HEK293 (cell line): ENCODE data around the gene EIF4B.
A peak's percentile ranks its signal among the peaks of the same experiment; 100 is the strongest.

Experiments used
- BCL11A ChIP-seq: fragments of 450-650 bp; formaldehyde crosslinking; IDR thresholded peaks from 2 replicates; pipeline ENCODE4 v1.5.1; 2016; ENCODE audit warnings: low read depth, missing biosample characterization, missing genetic modification characterization
- CTCF ChIP-seq: fragments of 450-650 bp; formaldehyde crosslinking; IDR thresholded peaks from 2 replicates; pipeline ENCODE4 v1.5.1; 2016; ENCODE audit warnings: missing biosample characterization, missing genetic modification characterization
- KLF8 ChIP-seq: fragments of 450-650 bp; formaldehyde crosslinking; IDR thresholded peaks from 2 replicates; pipeline ENCODE4 v1.5.1; 2016; ENCODE audit warnings: missing biosample characterization, missing genetic modification characterization
- OSR2 ChIP-seq: fragments of 450-650 bp; formaldehyde crosslinking; IDR thresholded peaks from 2 replicates; pipeline ENCODE4 v1.5.1; 2016; ENCODE audit warnings: missing biosample characterization, missing genetic modification characterization
- WT1 ChIP-seq: fragments of 450-650 bp; formaldehyde crosslinking; IDR thresholded peaks from 2 replicates; pipeline ENCODE4 v1.5.1; 2016; ENCODE audit warnings: missing biosample characterization, missing genetic modification characterization
- YY2 ChIP-seq: fragments of 450-650 bp; formaldehyde crosslinking; IDR thresholded peaks from 2 replicates; pipeline ENCODE4 v1.5.1; 2016; ENCODE audit warnings: missing biosample characterization, missing genetic modification characterization
- ZFP37 ChIP-seq: fragments of 450-650 bp; formaldehyde crosslinking; IDR thresholded peaks from 2 replicates; pipeline ENCODE4 v1.5.1; 2016; ENCODE audit warnings: missing biosample characterization, missing genetic modification characterization
- ZNF138 ChIP-seq: fragments of 450-650 bp; formaldehyde crosslinking; IDR thresholded peaks from 2 replicates; pipeline ENCODE4 v1.5.1; 2016; ENCODE audit warnings: missing biosample characterization, missing genetic modification characterization, borderline replicate concordance
- ZNF2 ChIP-seq: fragments of 450-650 bp; formaldehyde crosslinking; IDR thresholded peaks from 2 replicates; pipeline ENCODE4 v1.5.1; 2016; ENCODE audit warnings: missing biosample characterization, missing genetic modification characterization
- ZNF24 ChIP-seq: fragments of 450-650 bp; formaldehyde crosslinking; IDR thresholded peaks from 2 replicates; pipeline ENCODE4 v1.5.1; 2016; ENCODE audit warnings: missing biosample characterization, missing genetic modification characterization
- ZNF335 ChIP-seq: fragments of 450-650 bp; formaldehyde crosslinking; conservative IDR thresholded peaks from 2 replicates; pipeline ENCODE4 v1.5.1; 2016; ENCODE audit warnings: missing biosample characterization, missing genetic modification characterization
- ZNF341 ChIP-seq: fragments of 450-650 bp; formaldehyde crosslinking; IDR thresholded peaks from 2 replicates; pipeline ENCODE4; 2016; ENCODE audit warnings: low read depth, missing biosample characterization, missing genetic modification characterization
- ZNF391 ChIP-seq: fragments of 450-650 bp; formaldehyde crosslinking; IDR thresholded peaks from 2 replicates; pipeline ENCODE4 v1.5.1; 2016; ENCODE audit warnings: low read depth, missing biosample characterization, missing genetic modification characterization, borderline replicate concordance
- ZNF449 ChIP-seq: fragments of 450-650 bp; formaldehyde crosslinking; IDR thresholded peaks from 2 replicates; pipeline ENCODE4 v1.5.1; 2017; ENCODE audit warnings: missing biosample characterization, mild to moderate bottlenecking, missing genetic modification characterization, moderate library complexity
- ZNF501 ChIP-seq: fragments of 450-650 bp; formaldehyde crosslinking; IDR thresholded peaks from 2 replicates; pipeline ENCODE4 v1.5.1; 2016; ENCODE audit warnings: missing biosample characterization, missing genetic modification characterization
- ZNF558 ChIP-seq: fragments of 450-650 bp; formaldehyde crosslinking; IDR thresholded peaks from 2 replicates; pipeline ENCODE4 v1.5.1; 2016; ENCODE audit warnings: missing biosample characterization, missing genetic modification characterization
- ZNF623 ChIP-seq: fragments of 450-650 bp; formaldehyde crosslinking; IDR thresholded peaks from 2 replicates; pipeline ENCODE4 v1.5.1; 2016; ENCODE audit warnings: missing biosample characterization, missing genetic modification characterization
- ZNF639 ChIP-seq: fragments of 450-650 bp; formaldehyde crosslinking; IDR thresholded peaks from 2 replicates; pipeline ENCODE4 v1.5.1; 2016; ENCODE audit warnings: missing biosample characterization, missing genetic modification characterization
- ZXDB ChIP-seq: fragments of 450-650 bp; formaldehyde crosslinking; IDR thresholded peaks from 2 replicates; pipeline ENCODE4 v1.5.1; 2016; ENCODE audit warnings: missing biosample characterization, missing genetic modification characterization
- TF ChIP-seq, protein P1 (sequence below): fragments of 450-650 bp; formaldehyde crosslinking; IDR thresholded peaks from 2 replicates; pipeline ENCODE4 v1.5.1; 2016; ENCODE audit warnings: missing biosample characterization, missing genetic modification characterization, borderline replicate concordance

Gene EIF4B

DNA sequence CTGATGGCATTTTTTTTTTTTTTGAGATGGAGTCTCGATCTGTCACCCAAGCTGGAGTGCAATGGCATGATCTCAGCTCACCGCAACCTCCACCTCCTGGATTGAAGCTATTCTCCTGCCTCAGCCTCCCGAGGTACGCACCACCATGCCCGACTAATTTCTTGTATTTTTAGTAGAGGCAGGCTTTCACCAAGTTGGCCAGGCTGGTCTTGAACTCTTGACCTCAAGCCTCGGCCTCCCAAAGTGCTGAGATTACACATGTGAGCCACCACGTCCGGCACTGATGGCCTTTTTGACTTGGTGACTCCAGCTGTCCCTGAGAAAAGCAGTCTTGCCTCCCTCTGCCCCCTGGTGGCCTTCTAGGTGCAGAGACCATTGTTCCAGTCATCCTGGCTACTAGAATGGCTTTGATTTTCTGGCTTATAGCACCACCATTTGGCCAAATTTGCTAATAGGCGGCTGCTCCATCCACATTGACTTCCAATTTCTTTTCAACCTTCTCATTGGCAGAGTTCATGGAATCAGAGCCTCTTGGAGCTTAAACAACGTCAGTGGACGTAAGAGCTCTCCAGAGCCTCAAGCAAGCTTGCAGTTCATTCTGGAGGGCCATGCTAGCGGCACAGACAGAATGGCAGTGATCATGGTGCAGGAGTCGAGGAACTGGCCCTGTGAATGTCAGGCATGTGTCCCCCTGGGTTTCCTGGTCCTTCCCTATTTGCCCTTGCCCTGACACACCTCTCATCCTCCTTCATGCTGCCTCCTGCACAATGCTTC, 25.4 kb upstream of the EIF4B start (continued):
- TF ChIP-seq ZNF558 (tag by site-specific recombination), result peak; percentile 46; the same call in 1 of the 2 replicates
- peak; percentile 44; the same call in 1 of the 2 replicates for TF ChIP-seq YY2 (tag by site-specific recombination)
- TF ChIP-seq ZNF341, result no peak
- peak; percentile 99 for TF ChIP-seq CTCF
- TF ChIP-seq ZNF501 (tag by site-specific recombination), result peak; percentile 87
- TF ChIP-seq ZFP37 (tag by site-specific recombination), result peak; percentile 75; the same call in 1 of the 2 replicates
- no peak for TF ChIP-seq ZNF138
- peak; percentile 87; the same call in 1 of the 2 replicates for TF ChIP-seq ZNF2 (tag by site-specific recombination)
- TF ChIP-seq ZNF24 (tag by site-specific recombination), result 0 out of 2 replicates have a peak, but pooled peaks have one; percentile 54
- peak; percentile 26; the same call in 1 of the 2 replicates for TF ChIP-seq WT1
- TF ChIP-seq ZNF391 (tag by site-specific recombination), result peak; percentile 43; the same call in 1 of the 2 replicates
- TF ChIP-seq ZNF623 (tag by site-specific recombination), result no peak
- peak; percentile 59 for TF ChIP-seq KLF8
- peak; percentile 16; the same call in 1 of the 2 replicates for TF ChIP-seq OSR2
- peak; percentile 46; the same call in 1 of the 2 replicates for TF ChIP-seq ZNF335 (tag by site-specific recombination)
- peak; percentile 62; the same call in 1 of the 2 replicates for TF ChIP-seq ZXDB
- TF ChIP-seq ZNF639, result 0 out of 2 replicates have a peak, but pooled peaks have one; percentile 39
- TF ChIP-seq BCL11A (tag by site-specific recombination), result 0 out of 2 replicates have a peak, but pooled peaks have one; percentile 26
- TF ChIP-seq, protein P1, sequence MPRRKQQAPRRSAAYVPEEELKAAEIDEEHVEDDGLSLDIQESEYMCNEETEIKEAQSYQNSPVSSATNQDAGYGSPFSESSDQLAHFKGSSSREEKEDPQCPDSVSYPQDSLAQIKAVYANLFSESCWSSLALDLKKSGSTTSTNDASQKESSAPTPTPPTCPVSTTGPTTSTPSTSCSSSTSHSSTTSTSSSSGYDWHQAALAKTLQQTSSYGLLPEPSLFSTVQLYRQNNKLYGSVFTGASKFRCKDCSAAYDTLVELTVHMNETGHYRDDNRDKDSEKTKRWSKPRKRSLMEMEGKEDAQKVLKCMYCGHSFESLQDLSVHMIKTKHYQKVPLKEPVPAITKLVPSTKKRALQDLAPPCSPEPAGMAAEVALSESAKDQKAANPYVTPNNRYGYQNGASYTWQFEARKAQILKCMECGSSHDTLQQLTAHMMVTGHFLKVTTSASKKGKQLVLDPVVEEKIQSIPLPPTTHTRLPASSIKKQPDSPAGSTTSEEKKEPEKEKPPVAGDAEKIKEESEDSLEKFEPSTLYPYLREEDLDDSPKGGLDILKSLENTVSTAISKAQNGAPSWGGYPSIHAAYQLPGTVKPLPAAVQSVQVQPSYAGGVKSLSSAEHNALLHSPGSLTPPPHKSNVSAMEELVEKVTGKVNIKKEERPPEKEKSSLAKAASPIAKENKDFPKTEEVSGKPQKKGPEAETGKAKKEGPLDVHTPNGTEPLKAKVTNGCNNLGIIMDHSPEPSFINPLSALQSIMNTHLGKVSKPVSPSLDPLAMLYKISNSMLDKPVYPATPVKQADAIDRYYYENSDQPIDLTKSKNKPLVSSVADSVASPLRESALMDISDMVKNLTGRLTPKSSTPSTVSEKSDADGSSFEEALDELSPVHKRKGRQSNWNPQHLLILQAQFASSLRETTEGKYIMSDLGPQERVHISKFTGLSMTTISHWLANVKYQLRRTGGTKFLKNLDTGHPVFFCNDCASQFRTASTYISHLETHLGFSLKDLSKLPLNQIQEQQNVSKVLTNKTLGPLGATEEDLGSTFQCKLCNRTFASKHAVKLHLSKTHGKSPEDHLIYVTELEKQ (tag by site-specific recombination), result 0 out of 2 replicates have a peak, but pooled peaks have one; percentile 5
- TF ChIP-seq ZNF449 (tag by site-specific recombination), result peak; percentile 27; the same call in 1 of the 2 replicates
